NCI-H1694 treated with DMSO at 0.1 percent for 48 hours (cell line): ENCODE measurements around the gene STK32A.

Source experiments
- DNase-seq: peaks from one replicate; lab custom pipeline; 2025; lab: John Stamatoyannopoulos, UW

The STK32A gene

GRCh38 chr5:147259837-147260236 is 25.0 kb downstream of the STK32A start:
- no peak for DNase-seq

- DNase-seq, result no peak
Observed at GRCh38 chr5:147267082-147267832, 32.4 kb downstream of the STK32A start.

- no peak for DNase-seq
Observed at GRCh38 chr5:147276497-147276896, 41.7 kb downstream of the STK32A start.

- DNase-seq, result no peak
Observed at GRCh38 chr5:147286296-147286695, 51.5 kb downstream of the STK32A start.

GRCh38 chr5:147287110-147287509 is 52.3 kb downstream of the STK32A start:
- no peak for DNase-seq

- DNase-seq, result no peak
Observed at GRCh38 chr5:147290261-147290660, 55.4 kb downstream of the STK32A start.

- no peak for DNase-seq
Observed at GRCh38 chr5:147303251-147303650, 68.4 kb downstream of the STK32A start.

- DNase-seq, result no peak
Observed at GRCh38 chr5:147303976-147304375, 69.2 kb downstream of the STK32A start.

- no peak for DNase-seq
Observed at GRCh38 chr5:147305147-147305546, 70.3 kb downstream of the STK32A start.

GRCh38 chr5:147306351-147306750 is 71.5 kb downstream of the STK32A start:
- DNase-seq, result no peak

- DNase-seq, result no peak
Observed at GRCh38 chr5:147307170-147307569, 72.3 kb downstream of the STK32A start.

- DNase-seq, result no peak
Observed at GRCh38 chr5:147309621-147310020, 74.8 kb downstream of the STK32A start.

- DNase-seq, result no peak
Observed at GRCh38 chr5:147310059-147310704, 75.4 kb downstream of the STK32A start.

- DNase-seq, result no peak
Observed at GRCh38 chr5:147317978-147318684, 83.3 kb downstream of the STK32A start.

- no peak for DNase-seq
Observed at GRCh38 chr5:147321569-147321968, 86.7 kb downstream of the STK32A start.

GRCh38 chr5:147327421-147327820 is 92.6 kb downstream of the STK32A start:
- no peak for DNase-seq

GRCh38 chr5:147327905-147328304 is 93.1 kb downstream of the STK32A start:
- DNase-seq, result no peak

GRCh38 chr5:147332658-147333057 is 97.8 kb downstream of the STK32A start:
- no peak for DNase-seq

- no peak for DNase-seq
Observed at GRCh38 chr5:147336876-147337275, 102.0 kb downstream of the STK32A start.

GRCh38 chr5:147339313-147339712 is 104.5 kb downstream of the STK32A start:
- DNase-seq, result no peak

- no peak for DNase-seq
Observed at GRCh38 chr5:147340941-147341340, 106.1 kb downstream of the STK32A start.

- no peak for DNase-seq
Observed at GRCh38 chr5:147341345-147341744, 106.5 kb downstream of the STK32A start.

GRCh38 chr5:147344861-147345260 is 110.0 kb downstream of the STK32A start:
- no peak for DNase-seq
